Transverse colon (tissue), 4 donors: Measurements from ENCODE around the gene OVCH2. TPM values are rescaled to one million over a fixed set of nuclear protein-coding genes. Genes with fewer than 3 reads are reported as not detected.

Source experiments
- DNase-seq: peaks from one replicate; pipeline ENCODE4 v3.0.0-alpha.2; 2019
- H3K27ac ChIP-seq, 4 donors: fragments of 200-600 bp; sonication (generic); 2 replicates each; pipeline ENCODE4 v1.5.1; 2016 to 2018; ENCODE audit warnings: inconsistent platforms in 4 of 4
- H3K27me3 ChIP-seq: fragments of 200-600 bp; sonication (generic); 2 replicates; pipeline ENCODE4 v1.5.1; 2017; ENCODE audit warnings: inconsistent platforms
- H3K36me3 ChIP-seq, 4 donors: fragments of 200-600 bp; sonication (generic); 2 replicates each; pipeline ENCODE4 v1.5.1; 2017 to 2019; ENCODE audit warnings: inconsistent platforms in 4 of 4
- H3K4me1 ChIP-seq, 4 donors: fragments of 200-600 bp; sonication (generic); 2 replicates each; pipeline ENCODE4 v1.5.1; 2017 to 2020; ENCODE audit warnings: inconsistent platforms in 4 of 4
- H3K4me3 ChIP-seq, 4 donors: fragments of 200-600 bp; sonication (generic); 1 replicate in 1 of 4; 2 replicates in 3 of 4; pipeline versions ENCODE4 v1.5.1 to v1.6.1; 2017 to 2019; ENCODE audit warnings: inconsistent platforms in 4 of 4
- H3K9me3 ChIP-seq, 2 donors: fragments of 200-600 bp; sonication (generic); 2 replicates each; pipeline ENCODE4 v1.5.1; 2017 to 2019; ENCODE audit warnings: inconsistent platforms in 2 of 2
- EP300 ChIP-seq: sonication (generic); formaldehyde crosslinking; IDR thresholded peaks from one replicate; pipeline ENCODE4 v1.6.1; 2017; ENCODE audit warnings: antibody characterized with exemption, low read depth
- POLR2A ChIP-seq: fragments of 450-650 bp; IDR thresholded peaks from one replicate; pipeline ENCODE4 v1.6.1; 2016; ENCODE audit warnings: antibody characterized with exemption, mild to moderate bottlenecking, moderate library complexity
- POLR2AphosphoS5 ChIP-seq, 3 donors: sonication (generic); formaldehyde crosslinking; IDR thresholded peaks; one replicate each; pipeline ENCODE4 v1.6.1; 2016; ENCODE audit warnings: antibody characterized with exemption in 3 of 3
- WGBS, 2 donors: methylation state at CpG; one replicate each; pipeline ENCODE4 v1.1.5; 2018; ENCODE audit warnings: low coverage in 1 of 2; 5-methylcytosine and 5-hydroxymethylcytosine counted together
- in situ Hi-C, 4 donors: fragments of 200-750 bp; cut with MboI; loops; one replicate each; pipeline versions ENCODE4 v1.15.0 to v1.15.1; 2017; ENCODE audit warnings: low sequenced_read_pairs in 3 of 4, low pct_ligation_motif_present in 1 of 4, low pct_unique_long_range_greater_than_20kb in 1 of 4
- intact Hi-C: fragments of 100-400 bp; cut with DNase I; formaldehyde crosslinking; loops from one replicate; pipeline ENCODE4 v1.15.1; 2023; ENCODE audit warnings: low total_unique reads
- total RNA-seq, 4 donors: library from RNA; depleted of rRNA; stranded (reverse); fragments of >200 nt; gene quantifications; one replicate each; pipeline ENCODE4 v1.1.0, GENCODE V29; 2016
- TF ChIP-seq, protein P1 (sequence below), 5 experiments: fragments of 200-600 bp in 3 of 5; fragments of 450-650 bp in 2 of 5; sonication (generic) in 3 of 5; IDR thresholded peaks; 1 replicate in 2 of 5; 2 replicates in 3 of 5; pipeline ENCODE4 v1.5.1; 2016 to 2017; ENCODE audit warnings: antibody characterized with exemption in 5 of 5, inconsistent platforms in 3 of 5, mild to moderate bottlenecking in 2 of 5, moderate library complexity in 1 of 5

OVCH2 gene
- total RNA-seq, 4 donors from 2014 or later = not detected

DNA sequence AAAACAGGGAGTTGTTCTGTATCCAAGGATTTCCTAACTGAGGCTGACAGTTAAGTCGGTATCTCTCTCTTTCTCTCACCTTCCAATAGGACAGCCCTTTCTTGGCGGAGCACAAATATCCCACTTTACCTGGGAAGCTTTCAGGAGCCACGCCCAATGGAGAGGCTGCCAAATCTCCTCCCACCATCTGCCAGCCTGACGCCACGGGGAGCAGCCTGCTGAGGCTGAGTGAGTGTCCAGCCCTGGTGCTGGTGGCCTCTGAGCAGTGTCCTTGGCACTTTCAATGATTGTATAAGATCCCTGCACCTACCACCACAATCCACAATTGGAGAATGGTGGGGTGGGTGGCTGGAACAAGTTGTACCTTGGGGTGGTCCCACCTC lies 66.6 kb downstream of the OVCH2 start:
- peaks cover 0 to 38% (median 19%) of the 10 kb centered on the region in 4 donors for H3K36me3 ChIP-seq
- WGBS, 2 donors = 47 to 60% methylated on average over 1 to 5 of the region's 5 CpGs
- no peak for TF ChIP-seq EP300
- TF ChIP-seq POLR2AphosphoS5 (IDR thresholded peaks at IDR 0.05) = peak in 1 of 3 donors; percentile 9
- TF ChIP-seq, protein P1, sequence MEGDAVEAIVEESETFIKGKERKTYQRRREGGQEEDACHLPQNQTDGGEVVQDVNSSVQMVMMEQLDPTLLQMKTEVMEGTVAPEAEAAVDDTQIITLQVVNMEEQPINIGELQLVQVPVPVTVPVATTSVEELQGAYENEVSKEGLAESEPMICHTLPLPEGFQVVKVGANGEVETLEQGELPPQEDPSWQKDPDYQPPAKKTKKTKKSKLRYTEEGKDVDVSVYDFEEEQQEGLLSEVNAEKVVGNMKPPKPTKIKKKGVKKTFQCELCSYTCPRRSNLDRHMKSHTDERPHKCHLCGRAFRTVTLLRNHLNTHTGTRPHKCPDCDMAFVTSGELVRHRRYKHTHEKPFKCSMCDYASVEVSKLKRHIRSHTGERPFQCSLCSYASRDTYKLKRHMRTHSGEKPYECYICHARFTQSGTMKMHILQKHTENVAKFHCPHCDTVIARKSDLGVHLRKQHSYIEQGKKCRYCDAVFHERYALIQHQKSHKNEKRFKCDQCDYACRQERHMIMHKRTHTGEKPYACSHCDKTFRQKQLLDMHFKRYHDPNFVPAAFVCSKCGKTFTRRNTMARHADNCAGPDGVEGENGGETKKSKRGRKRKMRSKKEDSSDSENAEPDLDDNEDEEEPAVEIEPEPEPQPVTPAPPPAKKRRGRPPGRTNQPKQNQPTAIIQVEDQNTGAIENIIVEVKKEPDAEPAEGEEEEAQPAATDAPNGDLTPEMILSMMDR (IDR thresholded peaks at IDR 0.05) = no peak
- no peak for TF ChIP-seq POLR2A
- H3K27me3 ChIP-seq = no peaks in the 10 kb centered on the region
- in situ Hi-C loops = no loop called here
- no peaks in the 10 kb centered on the region for H3K9me3 ChIP-seq
- peaks cover 7 to 34% (median 20%) of the 10 kb centered on the region in 4 donors for H3K4me1 ChIP-seq
- H3K27ac ChIP-seq = peak overlapping the region; percentile 66 to 80 (median 73)
- DNase-seq = peak; percentile 83
- intact Hi-C loops = no loop called here
- H3K4me3 ChIP-seq = no peak overlapping the region

Other genes with a start within 250 kb of the OVCH2 start
- 1 to 10 TPM in 2 of 4 donors, under 1 TPM in 1, not detected in 1; 0.20 to 4.8 (median 2.6) TPM for gene OLFML1, start 221.0 kb downstream of the OVCH2 start, total RNA-seq
- 100 to 1,000 TPM in 1 of 4 donors, 10 to 100 TPM in 3; 36.0 to 257 (median 83.3) TPM for gene PPFIBP2, start 192.5 kb downstream of the OVCH2 start, total RNA-seq
- 10 to 100 TPM in 1 of 4 donors, 1 to 10 TPM in 2, not detected in 1; 2.7 to 21.3 (median 4.2) TPM for gene CYB5R2, start 33.0 kb downstream of the OVCH2 start, total RNA-seq
- gene OR5P2, start 90.5 kb upstream of the OVCH2 start, total RNA-seq = not detected
- gene OR5P3, start 124.4 kb upstream of the OVCH2 start, total RNA-seq = not detected
- not detected for gene OR10A6, start 224.8 kb upstream of the OVCH2 start, total RNA-seq
- not detected for gene OR10A3, start 235.2 kb upstream of the OVCH2 start, total RNA-seq